ENCODE measurements around the gene ZNF836. TPM values are rescaled to one million over a fixed set of nuclear protein-coding genes. Genes with fewer than 3 reads are reported as not detected.

ZNF836 gene
- total and polyA plus RNA-seq, 2 of the 13 experiments (the other 11 are each of a cell fraction or from before 2014, with no cell fraction given): 1.6 to 5.3 TPM

DNA sequence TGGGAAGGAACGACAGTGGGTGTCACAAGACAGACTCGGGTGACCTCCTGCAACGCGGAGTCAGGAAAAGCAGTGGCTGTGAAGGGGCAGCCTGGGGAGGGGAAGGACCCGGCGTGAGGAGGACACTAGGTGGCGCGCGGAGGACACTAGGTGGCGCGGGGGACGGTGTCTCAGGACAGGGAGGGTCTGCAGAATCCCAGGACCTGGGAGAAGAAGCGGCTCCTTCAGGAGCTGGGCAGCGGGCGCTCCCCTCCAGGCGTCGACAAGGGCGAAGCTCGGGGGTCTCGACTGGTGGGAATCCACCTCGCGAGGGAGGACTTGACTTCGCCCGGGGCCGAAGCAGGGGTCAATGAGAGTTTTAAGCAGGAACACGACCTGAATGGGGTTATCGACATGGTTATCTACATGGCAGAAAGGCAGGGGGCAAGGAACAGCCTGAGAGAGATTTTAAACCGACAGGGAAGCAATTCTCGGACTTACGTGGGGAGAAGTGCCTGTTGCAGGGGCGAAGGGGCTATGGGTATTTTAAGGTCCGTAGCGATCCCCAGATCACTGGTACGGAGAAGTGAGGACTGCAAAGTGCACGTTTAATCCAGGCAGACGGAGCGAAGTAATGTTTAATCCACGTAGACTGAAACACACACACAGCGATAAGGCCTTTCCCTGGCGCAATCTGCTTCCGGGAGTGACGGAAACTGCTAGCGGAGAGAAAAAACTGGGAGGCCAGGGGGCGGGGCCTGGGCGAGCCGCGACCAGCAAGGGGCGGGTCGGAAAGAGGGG, 32.0 kb downstream of the ZNF836 start, which contains the start of gene ZNF616 (continued):
- TF ChIP-seq, protein P1, sequence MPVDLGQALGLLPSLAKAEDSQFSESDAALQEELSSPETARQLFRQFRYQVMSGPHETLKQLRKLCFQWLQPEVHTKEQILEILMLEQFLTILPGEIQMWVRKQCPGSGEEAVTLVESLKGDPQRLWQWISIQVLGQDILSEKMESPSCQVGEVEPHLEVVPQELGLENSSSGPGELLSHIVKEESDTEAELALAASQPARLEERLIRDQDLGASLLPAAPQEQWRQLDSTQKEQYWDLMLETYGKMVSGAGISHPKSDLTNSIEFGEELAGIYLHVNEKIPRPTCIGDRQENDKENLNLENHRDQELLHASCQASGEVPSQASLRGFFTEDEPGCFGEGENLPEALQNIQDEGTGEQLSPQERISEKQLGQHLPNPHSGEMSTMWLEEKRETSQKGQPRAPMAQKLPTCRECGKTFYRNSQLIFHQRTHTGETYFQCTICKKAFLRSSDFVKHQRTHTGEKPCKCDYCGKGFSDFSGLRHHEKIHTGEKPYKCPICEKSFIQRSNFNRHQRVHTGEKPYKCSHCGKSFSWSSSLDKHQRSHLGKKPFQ (CRISPR knock-in tag; IDR thresholded peaks at IDR 0.05; ENCODE audit: insufficient replicate concordance): peak; percentile 11
- TF ChIP-seq ZNF329 (CRISPR knock-in tag; IDR thresholded peaks at IDR 0.05; ENCODE audit: low read depth) (no peak), RFX5 (IDR thresholded peaks at IDR 0.05; ENCODE audit: low read depth, low read length) (no peak), YEATS2 (CRISPR knock-in tag; IDR thresholded peaks at IDR 0.05; ENCODE audit: borderline replicate concordance) (peak; percentile 75; the same call in 1 of the 2 replicates), GTF3A (CRISPR knock-in tag; conservative IDR thresholded peaks at IDR 0.05) (0 out of 2 replicates have a peak, but pooled peaks have one; percentile 76), ZBTB42 (CRISPR knock-in tag; IDR thresholded peaks at IDR 0.05) (no peak), IRF2 (CRISPR knock-in tag; IDR thresholded peaks at IDR 0.05) (0 out of 2 replicates have a peak, but pooled peaks have one; percentile 29), ZMAT3 (CRISPR knock-in tag; conservative IDR thresholded peaks at IDR 0.05) (no peak; the same call in 1 of the 2 replicates), GZF1 (CRISPR knock-in tag; IDR thresholded peaks at IDR 0.05) (no peak), KLF16 (CRISPR knock-in tag; IDR thresholded peaks at IDR 0.05) (peak in 1 of 2 experiments; percentile 46; a peak in 1 of 4 replicates)
- TF ChIP-seq, protein P2, sequence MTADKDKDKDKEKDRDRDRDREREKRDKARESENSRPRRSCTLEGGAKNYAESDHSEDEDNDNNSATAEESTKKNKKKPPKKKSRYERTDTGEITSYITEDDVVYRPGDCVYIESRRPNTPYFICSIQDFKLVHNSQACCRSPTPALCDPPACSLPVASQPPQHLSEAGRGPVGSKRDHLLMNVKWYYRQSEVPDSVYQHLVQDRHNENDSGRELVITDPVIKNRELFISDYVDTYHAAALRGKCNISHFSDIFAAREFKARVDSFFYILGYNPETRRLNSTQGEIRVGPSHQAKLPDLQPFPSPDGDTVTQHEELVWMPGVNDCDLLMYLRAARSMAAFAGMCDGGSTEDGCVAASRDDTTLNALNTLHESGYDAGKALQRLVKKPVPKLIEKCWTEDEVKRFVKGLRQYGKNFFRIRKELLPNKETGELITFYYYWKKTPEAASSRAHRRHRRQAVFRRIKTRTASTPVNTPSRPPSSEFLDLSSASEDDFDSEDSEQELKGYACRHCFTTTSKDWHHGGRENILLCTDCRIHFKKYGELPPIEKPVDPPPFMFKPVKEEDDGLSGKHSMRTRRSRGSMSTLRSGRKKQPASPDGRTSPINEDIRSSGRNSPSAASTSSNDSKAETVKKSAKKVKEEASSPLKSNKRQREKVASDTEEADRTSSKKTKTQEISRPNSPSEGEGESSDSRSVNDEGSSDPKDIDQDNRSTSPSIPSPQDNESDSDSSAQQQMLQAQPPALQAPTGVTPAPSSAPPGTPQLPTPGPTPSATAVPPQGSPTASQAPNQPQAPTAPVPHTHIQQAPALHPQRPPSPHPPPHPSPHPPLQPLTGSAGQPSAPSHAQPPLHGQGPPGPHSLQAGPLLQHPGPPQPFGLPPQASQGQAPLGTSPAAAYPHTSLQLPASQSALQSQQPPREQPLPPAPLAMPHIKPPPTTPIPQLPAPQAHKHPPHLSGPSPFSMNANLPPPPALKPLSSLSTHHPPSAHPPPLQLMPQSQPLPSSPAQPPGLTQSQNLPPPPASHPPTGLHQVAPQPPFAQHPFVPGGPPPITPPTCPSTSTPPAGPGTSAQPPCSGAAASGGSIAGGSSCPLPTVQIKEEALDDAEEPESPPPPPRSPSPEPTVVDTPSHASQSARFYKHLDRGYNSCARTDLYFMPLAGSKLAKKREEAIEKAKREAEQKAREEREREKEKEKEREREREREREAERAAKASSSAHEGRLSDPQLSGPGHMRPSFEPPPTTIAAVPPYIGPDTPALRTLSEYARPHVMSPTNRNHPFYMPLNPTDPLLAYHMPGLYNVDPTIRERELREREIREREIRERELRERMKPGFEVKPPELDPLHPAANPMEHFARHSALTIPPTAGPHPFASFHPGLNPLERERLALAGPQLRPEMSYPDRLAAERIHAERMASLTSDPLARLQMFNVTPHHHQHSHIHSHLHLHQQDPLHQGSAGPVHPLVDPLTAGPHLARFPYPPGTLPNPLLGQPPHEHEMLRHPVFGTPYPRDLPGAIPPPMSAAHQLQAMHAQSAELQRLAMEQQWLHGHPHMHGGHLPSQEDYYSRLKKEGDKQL (CRISPR knock-in tag; IDR thresholded peaks at IDR 0.05; ENCODE audit: low read depth): no peak
- TF ChIP-seq, protein P3, sequence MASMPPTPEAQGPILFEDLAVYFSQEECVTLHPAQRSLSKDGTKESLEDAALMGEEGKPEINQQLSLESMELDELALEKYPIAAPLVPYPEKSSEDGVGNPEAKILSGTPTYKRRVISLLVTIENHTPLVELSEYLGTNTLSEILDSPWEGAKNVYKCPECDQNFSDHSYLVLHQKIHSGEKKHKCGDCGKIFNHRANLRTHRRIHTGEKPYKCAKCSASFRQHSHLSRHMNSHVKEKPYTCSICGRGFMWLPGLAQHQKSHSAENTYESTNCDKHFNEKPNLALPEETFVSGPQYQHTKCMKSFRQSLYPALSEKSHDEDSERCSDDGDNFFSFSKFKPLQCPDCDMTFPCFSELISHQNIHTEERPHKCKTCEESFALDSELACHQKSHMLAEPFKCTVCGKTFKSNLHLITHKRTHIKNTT (CRISPR knock-in tag; IDR thresholded peaks at IDR 0.05): no peak
- TF ChIP-seq, protein P4, sequence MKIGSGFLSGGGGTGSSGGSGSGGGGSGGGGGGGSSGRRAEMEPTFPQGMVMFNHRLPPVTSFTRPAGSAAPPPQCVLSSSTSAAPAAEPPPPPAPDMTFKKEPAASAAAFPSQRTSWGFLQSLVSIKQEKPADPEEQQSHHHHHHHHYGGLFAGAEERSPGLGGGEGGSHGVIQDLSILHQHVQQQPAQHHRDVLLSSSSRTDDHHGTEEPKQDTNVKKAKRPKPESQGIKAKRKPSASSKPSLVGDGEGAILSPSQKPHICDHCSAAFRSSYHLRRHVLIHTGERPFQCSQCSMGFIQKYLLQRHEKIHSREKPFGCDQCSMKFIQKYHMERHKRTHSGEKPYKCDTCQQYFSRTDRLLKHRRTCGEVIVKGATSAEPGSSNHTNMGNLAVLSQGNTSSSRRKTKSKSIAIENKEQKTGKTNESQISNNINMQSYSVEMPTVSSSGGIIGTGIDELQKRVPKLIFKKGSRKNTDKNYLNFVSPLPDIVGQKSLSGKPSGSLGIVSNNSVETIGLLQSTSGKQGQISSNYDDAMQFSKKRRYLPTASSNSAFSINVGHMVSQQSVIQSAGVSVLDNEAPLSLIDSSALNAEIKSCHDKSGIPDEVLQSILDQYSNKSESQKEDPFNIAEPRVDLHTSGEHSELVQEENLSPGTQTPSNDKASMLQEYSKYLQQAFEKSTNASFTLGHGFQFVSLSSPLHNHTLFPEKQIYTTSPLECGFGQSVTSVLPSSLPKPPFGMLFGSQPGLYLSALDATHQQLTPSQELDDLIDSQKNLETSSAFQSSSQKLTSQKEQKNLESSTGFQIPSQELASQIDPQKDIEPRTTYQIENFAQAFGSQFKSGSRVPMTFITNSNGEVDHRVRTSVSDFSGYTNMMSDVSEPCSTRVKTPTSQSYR (CRISPR knock-in tag; IDR thresholded peaks at IDR 0.05; ENCODE audit: borderline replicate concordance): no peak
- TF ChIP-seq, protein P5, sequence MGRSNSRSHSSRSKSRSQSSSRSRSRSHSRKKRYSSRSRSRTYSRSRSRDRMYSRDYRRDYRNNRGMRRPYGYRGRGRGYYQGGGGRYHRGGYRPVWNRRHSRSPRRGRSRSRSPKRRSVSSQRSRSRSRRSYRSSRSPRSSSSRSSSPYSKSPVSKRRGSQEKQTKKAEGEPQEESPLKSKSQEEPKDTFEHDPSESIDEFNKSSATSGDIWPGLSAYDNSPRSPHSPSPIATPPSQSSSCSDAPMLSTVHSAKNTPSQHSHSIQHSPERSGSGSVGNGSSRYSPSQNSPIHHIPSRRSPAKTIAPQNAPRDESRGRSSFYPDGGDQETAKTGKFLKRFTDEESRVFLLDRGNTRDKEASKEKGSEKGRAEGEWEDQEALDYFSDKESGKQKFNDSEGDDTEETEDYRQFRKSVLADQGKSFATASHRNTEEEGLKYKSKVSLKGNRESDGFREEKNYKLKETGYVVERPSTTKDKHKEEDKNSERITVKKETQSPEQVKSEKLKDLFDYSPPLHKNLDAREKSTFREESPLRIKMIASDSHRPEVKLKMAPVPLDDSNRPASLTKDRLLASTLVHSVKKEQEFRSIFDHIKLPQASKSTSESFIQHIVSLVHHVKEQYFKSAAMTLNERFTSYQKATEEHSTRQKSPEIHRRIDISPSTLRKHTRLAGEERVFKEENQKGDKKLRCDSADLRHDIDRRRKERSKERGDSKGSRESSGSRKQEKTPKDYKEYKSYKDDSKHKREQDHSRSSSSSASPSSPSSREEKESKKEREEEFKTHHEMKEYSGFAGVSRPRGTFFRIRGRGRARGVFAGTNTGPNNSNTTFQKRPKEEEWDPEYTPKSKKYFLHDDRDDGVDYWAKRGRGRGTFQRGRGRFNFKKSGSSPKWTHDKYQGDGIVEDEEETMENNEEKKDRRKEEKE (IDR thresholded peaks at IDR 0.05): no peak

Data from HepG2 (cell line).